ENCODE measurements around the gene CDK5R2.
"Not testable (repeated sequence)": the region's sequence is repeated elsewhere in the genome, so short reads cannot be mapped to it uniquely, and the experiment has no call there.

The CDK5R2 gene

DNA sequence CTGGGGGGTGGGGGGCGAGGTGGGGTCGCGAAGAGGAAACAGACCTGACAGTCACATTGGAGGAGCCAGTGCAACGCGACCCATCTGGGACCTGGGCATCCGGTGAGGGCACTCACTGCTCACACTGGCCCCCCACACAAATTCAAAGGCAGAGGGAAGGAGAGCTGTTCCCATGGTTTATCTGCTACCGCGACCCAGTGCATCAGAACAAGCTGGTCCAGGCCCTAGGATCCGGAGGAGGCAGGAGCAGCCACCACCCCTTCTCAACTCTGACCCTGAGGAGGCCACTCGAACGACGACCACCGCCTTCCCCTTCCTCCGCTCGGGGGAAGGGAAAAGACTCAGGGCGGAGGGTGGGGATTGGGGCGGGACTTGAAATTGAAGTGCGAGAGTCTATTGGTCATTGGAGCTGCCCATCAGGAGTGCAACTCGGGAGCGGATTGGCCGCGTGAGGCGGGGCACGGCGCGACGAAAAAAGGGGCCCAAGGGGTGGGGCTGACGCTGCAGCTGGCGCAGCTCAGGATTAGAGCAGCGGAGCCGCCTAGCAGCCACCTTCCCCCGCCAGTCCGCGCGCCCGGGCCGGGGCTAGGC, at the start of gene CDK5R2:
TSS of gene CDK5R2 (plus strand) at position 526 of the 591 bp plus-strand sequence. CDS start 155 bp downstream, outside the sequence.
- DNase-seq, result peak; percentile 90

DNA sequence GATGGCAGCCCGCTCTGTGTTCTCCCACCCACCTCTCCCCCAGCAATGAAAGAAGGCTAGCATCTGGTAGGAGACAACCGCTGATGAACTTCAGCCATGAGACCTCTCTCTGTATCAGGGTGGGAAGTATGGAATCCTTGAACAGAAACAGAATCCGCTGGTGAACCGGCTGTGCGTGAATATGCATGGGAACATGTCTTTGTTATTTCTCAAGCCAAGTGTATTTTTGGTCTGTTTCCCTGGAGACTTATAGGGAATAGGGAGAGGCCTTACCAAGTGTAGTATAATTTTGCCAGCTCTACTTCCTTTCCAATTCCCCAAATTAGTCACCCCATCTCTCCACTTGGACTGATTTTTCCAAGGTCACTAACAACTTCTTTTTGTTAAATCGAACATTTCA, 48.7 kb upstream of the CDK5R2 start:
- no peak for DNase-seq

DNA sequence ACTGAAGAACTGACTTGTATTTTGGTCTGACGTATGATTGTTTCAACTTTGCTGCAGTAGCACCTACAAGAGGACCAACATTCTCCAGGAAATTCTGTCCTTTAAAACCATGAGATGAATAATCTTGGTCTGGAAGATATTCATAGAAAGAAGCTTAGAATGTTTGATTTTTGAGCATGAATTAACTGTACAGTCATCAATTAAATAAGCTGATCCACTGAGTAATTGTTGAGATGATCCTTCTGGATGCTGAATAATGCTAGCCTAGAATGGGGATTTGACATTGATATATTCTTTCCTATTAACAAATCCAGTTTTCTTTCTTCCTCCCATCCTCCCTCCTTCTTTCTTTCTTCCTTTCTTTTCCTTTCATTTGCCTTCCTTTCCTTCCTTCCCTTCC, 39.0 kb upstream of the CDK5R2 start:
- DNase-seq, result no peak

DNA sequence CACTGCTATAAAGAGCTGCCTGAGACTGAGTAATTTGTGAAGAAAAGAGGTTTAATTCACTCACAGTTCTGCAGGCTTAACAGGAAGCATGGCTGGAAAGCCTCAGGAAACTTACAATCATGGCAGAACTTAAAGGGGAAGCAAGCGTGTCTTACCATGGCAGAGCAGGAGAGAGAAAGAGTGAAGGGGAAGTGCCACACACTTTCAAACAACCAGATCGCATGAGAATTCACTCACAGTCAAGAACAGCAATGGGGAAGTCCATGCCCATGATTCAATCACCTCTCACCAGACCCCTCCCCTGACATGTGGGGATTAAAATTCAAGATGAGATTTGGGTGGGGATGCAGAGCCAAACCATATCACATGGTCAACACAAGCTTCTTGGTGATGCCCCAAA, 34.7 kb upstream of the CDK5R2 start:
- DNase-seq, result no peak

DNA sequence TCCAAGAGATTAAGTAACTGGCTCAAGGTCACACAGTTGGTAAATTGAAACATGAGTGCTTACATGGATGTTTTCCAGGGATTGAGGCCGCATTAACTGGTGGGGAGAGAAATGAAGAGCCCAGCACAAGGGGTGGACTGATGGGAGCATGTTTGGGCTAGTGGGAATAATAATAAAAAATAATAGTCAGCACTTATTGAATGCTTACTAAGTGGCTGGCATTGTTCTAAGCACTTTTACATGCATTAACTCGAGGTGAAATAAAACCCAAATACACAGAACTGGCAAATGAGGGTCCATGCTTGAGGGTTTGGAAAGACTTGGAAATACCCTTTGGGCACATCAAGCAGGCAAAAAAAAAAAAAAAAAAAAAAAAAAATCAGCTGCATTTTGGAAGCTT, 34.0 kb upstream of the CDK5R2 start:
- no peak for DNase-seq

DNA sequence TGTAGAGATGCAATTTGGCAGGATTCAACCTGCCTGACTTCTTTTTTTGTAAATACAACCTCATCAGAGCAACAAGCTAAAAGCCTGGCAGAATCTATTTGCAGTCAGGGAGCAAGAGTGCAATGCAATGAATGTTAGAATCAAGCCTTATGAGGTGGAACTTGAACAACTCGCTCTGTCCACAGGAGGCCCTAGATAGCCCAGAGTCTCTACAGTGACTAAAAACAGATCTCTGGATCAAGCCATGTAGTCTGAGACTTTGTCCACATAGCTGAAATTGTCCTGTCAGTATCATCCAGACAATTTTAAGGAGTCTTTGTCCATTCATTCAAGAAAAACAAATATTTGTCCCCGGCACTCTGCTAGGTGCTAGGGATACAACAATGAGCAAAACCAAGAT, 32.0 kb upstream of the CDK5R2 start:
- no peak for DNase-seq

DNA sequence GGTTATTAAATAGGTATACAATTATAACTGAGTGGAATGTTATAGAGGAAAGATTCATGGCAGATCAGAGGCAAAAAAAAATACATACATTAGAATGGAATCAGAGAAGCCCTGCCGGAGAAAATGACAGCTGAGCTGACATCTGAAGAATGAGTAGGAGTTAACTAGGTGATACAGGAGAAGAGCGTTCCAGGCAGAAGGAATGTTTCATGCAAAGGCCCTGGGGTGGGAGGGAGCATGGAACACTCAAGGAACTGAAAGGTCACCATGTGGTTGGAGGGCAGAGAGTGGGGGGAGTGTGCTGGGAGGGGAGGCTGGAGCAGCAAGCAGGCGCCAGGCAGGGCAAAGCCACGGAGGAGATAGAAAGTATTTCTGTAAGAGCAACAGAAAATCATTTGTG, 31.6 kb upstream of the CDK5R2 start:
- DNase-seq, result no peak

DNA sequence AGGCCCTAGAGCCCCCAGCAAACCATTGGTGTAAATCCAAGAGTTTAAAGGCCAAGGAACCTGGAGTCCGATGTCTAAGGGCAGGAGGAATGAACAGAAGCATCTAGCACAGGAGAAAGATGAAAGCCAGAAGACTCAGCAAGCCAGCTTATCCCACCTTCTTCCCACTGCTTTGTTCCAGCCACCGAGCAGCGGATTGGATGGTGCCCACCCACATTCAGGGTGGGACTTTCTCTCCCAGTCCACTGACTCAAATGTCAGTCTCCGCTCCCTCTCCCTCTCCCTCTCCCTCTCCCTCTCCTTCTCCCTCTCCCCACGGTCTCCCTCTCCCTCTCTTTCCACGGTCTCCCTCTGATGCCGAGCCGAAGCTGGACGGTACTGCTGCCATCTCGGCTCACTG, 29.0 kb upstream of the CDK5R2 start:
- not testable (repeated sequence) for DNase-seq

DNA sequence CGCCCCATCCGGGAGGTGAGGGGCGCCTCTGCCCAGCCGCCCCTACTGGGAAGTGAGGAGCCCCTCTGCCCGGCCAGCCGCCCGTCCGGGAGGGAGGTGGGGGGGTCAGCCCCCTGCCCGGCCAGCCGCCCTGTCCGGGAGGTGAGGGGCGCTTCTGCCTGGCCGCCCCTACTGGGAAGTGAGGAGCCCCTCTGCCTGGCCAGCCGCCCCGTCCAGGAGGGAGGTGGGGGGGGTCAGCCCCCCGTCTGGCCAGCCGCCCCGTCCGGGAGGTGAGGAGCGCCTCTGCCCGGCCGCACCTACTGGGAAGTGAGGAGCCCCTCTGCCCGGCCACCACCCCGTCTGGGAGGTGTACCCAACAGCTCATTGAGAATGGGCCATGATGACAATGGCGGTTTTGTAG, 27.7 kb upstream of the CDK5R2 start:
- DNase-seq, result not testable (repeated sequence)

DNA sequence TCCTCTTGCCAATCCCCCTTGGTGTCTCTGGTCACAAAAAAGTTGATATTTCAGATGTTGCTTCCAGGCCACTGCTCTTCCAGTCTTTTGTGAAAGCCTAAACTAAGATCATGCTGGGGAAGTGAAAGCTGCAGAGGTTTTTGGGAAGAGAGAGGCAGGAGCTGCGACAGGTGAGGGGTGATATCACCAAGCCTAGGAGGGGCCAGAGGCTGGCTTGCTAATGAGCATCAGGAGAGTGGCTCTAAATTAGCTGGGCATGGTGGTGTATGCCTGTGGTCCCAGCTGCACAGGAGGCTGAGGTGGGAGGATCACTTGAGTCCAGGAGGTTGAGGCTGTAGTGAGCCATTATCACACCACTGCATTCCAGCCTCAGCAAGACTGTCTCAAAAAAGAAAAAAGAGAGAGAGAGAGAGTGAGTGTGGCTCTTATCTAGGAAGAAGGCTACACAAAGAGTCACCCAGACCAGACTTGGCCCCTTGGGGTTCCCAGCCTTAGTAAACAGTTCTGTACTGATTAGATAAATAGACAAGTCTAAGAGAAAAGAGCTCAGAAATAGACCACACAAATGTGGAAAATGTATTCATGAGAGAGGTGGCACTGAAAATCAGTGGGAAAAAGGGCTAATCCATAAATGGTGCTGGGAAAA, 14.6 kb upstream of the CDK5R2 start:
- DNase-seq, result no peak

DNA sequence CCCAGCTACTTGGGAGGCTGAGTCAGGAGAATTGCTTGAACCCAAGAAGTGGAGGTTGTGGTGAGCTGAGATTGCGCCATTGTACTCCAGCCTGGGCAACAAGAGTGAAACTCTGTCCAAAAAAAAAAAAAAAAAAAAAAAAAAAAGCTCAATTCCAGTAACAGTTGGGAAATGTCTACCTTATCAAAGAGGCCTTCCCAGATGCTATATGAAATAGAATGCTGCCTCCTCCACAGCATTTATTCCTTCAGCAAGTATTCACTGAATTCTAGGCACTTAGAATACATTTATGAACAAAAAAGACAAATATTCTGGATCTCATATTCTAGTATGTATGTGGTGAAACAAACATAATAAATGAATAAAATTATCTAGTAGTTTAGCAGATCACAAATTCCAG, 12.8 kb upstream of the CDK5R2 start:
- no peak for DNase-seq

DNA sequence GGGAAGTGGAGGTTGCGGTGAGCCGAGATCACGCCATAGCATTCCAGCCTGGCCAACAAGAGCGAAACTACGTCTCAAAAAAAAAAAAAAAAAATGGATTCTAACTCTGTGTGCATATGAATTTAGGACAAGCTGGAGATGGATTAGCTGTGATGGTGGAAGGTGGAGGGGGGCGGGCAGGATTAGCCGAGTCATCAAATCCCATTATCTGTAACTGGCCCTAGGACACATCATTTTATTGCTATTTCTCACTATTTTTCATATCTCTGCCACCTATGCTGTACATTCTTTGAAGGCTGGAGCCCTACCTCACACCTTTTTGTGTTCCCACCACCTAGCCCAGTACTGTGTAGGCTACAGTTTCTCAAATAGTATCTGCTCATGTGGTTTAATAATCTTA, 7.3 kb upstream of the CDK5R2 start:
- DNase-seq, result no peak

DNA sequence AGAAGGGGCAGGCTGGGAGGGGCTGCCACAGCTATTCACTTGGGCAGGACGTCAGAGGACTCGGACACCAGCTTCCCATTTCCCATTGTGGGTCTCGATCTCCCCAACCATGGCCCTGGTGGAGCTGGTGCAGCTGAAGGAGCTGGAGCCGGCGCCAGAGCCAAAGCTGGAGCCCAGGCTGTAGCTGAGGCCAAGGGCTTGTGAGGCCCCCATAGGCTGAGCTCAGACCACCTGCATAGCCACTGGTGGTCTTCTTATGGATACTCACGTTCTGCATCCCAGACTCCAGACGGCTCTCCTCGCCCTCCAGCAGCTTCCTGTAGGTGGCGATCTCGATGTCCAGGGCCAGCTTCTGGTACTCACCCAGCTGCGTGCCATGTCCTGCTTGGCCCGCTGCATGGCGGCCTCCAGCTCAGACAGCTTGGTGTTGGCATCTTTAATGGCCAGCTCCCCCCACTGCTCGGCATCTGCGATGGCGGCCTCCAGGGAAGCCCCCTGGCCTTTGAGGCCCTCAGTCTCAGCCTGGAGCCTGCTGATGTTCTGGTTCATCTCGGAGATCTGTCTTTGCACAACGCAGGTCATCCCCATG, 6.0 kb upstream of the CDK5R2 start:
- peak; percentile 35 for DNase-seq

DNA sequence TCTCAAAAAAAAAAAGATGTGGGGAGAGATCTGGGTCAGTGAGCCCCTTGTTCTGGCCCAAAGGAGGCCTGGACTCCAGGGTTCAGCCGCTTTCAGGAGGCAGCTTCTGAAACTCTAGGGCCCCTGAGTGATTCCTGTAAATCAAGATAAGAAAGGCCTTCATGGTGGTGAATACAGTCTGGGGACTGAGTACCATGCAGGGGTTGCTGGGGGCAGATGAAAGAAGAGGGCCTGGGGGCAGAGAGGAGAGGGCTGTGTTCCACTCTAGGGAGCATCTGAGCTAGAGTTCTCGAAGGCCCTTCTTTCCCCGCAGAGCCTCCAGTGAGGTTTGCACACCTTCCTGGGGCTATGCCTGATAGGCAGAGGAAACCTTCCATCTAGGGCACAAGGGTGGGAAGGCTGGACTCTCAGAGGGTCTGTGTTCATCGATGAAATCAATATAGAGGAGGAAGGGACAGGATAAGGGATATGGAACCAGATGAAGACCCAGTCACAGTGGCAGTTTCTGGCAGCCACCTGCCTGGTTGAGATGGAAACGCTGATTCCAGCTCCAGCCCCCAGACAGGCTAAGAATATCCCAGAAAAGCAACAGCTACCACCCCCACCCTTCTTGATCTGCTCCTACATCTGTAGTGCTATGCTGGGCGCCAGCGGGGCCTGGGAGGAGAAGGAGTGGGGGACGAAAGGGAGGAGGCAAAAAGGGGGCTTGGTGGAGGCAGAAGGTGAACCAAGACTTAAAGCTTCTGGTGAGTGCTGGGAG, 4.7 kb upstream of the CDK5R2 start:
- DNase-seq, result peak; percentile 38

DNA sequence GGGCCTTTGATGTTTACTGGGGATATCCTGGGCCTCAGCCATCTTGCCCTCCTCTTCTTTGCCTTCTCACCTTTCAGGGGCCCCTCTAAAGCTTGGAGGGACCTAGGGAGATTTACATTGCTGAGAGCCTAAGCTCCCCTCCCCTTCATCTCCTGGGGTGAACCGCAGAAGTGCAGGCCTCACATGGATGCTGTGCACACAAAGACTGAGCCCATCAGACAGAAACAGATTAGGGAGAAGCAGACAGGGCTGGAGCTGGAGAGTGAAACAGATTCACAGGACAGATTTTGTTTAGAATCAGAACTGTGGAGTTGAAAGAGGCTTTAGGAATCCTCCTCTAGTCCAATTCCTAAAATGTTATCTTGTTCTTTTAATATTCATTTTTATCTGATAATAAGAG, 3.4 kb upstream of the CDK5R2 start:
- DNase-seq, result no peak

DNA sequence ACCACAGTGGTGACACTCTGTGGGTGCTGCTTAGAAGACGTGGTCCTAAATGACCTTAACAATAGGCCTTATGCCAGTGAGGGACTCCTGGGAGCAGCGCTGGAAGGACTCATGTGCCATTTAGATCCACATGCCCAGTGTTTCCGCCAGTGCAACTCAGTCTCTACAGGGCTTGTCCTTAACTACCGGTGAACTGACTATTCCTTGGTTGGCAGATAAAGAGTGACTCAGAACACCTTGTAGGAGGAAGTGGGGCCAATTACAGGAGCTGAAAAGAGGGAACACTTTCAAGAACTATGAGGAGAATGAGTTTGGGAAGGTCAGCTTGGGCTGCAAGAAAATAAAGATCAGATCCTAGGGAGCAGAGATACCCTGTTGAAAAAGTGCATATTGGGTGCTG, 1.8 kb upstream of the CDK5R2 start:
- peak; percentile 28 for DNase-seq

DNA sequence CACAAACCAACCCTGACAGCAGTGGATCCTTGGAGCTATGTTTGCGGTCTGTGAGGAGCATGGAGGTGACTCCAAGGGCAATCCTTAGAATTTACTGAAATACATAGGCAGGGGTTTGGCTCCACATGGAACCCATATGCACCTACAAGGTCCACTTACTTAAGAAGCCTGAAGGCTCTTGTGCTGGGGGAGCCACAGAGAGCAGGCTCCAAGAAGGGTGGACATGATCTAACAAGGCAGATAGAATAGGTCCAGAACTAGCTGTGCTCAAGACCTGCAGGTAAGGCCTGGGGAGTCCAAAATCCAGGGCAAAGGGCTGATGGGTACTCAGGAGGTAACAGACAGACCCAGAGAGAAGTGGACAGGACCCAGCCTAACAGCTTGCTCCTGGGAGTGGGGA, 1.2 kb upstream of the CDK5R2 start:
- DNase-seq, result peak; percentile 52

DNA sequence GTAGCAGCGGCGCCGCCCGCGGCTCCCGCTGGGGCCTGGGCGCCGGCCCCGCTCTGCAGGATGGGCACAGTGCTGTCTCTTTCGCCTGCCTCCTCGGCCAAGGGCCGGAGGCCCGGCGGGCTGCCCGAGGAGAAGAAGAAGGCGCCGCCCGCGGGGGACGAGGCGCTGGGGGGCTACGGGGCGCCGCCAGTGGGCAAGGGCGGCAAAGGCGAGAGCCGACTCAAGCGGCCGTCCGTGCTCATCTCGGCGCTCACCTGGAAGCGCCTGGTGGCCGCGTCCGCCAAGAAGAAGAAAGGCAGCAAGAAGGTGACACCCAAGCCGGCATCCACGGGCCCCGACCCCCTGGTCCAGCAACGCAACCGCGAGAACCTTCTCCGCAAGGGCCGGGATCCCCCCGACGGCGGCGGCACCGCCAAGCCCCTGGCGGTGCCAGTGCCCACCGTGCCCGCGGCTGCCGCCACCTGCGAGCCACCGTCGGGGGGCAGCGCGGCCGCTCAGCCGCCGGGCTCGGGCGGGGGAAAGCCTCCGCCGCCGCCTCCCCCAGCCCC, 369 bp downstream of the CDK5R2 start:
- DNase-seq, result no peak

DNA sequence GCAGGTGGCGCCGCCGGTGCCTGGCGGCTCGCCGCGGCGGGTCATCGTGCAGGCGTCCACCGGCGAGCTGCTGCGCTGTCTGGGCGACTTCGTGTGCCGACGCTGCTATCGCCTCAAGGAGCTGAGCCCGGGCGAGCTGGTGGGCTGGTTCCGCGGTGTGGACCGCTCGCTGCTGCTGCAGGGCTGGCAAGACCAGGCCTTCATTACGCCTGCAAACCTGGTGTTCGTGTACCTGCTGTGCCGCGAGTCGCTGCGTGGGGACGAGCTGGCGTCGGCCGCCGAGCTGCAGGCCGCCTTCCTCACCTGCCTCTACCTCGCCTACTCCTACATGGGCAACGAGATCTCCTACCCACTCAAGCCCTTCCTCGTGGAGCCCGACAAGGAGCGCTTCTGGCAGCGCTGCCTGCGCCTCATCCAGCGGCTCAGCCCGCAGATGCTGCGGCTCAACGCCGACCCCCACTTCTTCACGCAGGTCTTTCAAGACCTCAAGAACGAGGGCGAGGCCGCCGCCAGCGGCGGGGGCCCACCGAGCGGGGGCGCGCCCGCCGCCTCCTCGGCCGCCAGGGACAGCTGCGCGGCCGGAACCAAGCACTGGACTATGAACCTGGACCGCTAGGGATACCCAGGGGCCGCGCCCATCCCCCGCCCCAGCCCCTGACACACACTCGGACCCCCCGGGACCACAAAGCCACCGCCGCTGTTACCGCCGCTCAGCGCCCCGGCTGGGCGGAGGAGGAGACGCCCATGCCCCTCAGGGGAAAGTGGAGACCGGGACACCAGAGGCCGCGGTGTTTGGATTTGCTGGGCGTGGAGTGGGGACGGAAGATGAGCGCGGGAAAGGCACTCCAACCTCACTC, 1.1 kb downstream of the CDK5R2 start:
- DNase-seq, result peak; percentile 58

DNA sequence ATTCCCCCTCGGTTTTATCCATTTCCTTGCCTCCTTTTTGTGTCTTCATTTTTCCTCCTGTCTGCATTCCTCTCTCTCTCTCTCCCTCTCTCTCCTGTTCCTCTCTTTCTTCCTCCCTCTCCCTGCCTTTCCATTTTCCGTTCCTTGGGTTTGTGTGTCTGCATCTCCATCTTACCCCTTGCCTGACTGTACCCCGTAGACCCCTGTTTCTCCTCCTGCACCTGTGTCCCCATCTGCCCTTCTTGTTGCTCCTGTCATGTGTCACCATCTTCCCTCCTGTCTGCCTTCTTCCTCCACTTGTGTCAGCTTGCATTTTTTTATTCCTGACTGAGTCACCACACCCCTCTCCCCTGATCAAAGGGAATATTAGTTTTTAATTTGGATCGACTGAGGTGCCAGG, 1.8 kb downstream of the CDK5R2 start:
- DNase-seq, result peak; percentile 49

DNA sequence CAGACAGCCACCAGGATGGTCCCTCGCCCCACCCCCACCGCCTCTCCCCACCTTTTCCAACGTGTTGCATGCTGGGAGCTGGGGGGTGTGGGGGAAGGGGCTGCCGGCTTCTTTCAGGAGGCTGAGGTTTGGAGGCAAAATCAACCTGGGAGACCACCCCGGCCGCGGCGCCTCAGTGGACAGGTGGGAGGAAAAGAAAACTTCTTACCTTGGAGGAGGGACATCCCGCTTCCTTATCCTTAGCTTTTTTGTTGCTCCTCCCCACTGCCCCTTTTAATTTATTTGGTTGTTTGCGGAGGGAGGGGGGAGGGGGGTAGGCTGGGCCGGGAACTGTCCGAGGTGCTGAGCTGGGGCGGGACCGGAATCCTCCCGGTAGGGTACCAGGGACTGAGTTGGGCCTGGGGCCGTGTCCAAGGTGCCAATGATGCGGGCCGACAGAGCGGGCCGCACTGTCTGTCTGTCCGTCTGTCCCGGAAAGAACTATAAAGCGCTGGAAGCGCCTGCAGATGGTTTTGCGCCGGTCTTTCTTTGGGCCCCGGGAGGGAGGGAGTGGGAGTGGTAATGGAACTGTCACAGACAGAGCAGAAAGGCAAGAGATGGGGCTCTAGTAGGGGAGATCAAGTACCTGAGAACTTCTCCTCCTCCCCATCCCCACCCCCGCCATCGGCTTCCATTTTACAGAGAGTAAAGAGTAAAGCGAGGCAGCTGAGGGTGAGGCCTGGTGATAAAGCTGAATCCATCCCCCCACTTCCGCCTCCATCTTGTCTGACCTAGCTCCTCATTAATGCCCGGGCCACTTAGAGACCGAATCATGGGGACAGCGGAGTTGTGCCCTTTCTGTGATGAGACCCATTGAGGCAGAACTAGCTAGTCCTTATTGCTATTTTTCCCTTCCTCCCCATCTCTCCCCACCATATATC, 2.4 kb downstream of the CDK5R2 start:
- peak; percentile 55 for DNase-seq
